ENCODE data around the gene FGF6. TPM values are rescaled to one million over a fixed set of nuclear protein-coding genes. Genes with fewer than 3 reads are reported as not detected.
"Not testable (repeated sequence)": the region's sequence is repeated elsewhere in the genome, so short reads cannot be mapped to it uniquely, and the experiment has no call there.

Gene FGF6
- total RNA-seq, 2 experiments from 2014 or later, result not detected

- POLR2A ChIA-PET, result no interaction called here
- no peak for DNase-seq
- Mint-ChIP-seq H3K27me3 (peaks cover 24% of the 10 kb centered on the region), H3K4me3 (no peak overlapping the region), H3K9me3 (no peaks in the 10 kb centered on the region), H3K4me1 (no peaks in the 10 kb centered on the region), H3K27ac (no peak overlapping the region), H3K36me3 (no peaks in the 10 kb centered on the region)
- peak; percentile 60 for ATAC-seq (ENCODE audit: low read depth)
These were observed 24.0 kb downstream of the FGF6 start for GRCh38 chr12:4421590-4422031.

DNA sequence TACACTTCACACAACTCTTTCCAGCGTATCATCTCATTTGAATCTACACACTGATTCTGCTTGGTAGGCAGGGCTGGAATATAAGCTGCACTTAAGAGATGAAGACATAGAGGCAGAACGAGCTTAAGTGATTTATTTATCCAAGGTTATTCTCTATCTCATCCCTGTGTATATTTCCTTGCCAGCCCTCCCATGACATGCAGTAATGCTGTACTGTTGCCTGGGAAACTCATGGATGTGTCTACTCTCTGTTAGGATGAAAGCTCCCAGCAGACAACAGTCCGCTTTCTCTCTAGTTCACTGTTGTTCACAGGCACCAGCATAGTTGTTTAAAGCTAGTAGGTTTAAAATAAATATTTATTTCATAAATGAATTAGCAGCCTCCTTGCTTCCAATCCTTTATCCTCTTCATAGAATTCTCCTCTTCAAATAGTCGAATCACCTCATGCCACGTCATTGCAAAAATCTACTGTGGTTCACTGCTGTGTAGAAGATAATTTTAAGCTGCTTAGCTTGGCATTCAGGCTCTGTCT is 25.4 kb downstream of the FGF6 start:
- no peak overlapping the region for H3K4me3 Mint-ChIP-seq
- ATAC-seq (ENCODE audit: low read depth), result no peak
- peaks cover 6% of the 10 kb centered on the region for H3K4me1 Mint-ChIP-seq
- no peaks in the 10 kb centered on the region for H3K9me3 Mint-ChIP-seq
- DNase-seq, result no peak
- no peaks in the 10 kb centered on the region for H3K36me3 Mint-ChIP-seq
- POLR2A ChIA-PET, result no interaction called here
- peaks cover 35% of the 10 kb centered on the region for H3K27me3 Mint-ChIP-seq
- H3K27ac Mint-ChIP-seq, result no peak overlapping the region

DNA sequence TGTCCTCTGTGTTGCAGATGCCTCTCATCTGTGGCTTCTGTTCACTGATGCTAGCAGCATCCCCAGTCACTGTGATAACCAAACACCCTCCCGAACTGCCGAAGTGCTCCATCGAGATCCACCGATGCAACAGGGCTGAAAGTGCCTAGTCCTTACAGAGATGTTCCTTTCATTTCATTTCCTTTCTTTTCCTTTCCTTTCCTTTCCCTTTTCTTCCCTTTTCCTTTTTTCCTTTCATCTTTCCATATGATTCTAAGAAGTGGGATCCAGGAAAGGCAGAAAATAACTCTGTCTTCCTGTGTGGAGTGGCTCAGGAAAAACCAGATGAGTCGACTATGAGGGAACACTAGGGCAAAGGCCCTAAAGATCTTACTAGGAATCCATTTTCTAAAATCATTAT is 26.7 kb downstream of the FGF6 start:
- Mint-ChIP-seq H3K4me3 (no peak overlapping the region), H3K27ac (no peak overlapping the region), H3K27me3 (peaks cover 35% of the 10 kb centered on the region), H3K36me3 (no peaks in the 10 kb centered on the region), H3K9me3 (no peaks in the 10 kb centered on the region), H3K4me1 (peaks cover 12% of the 10 kb centered on the region)
- no peak for ATAC-seq (ENCODE audit: low read depth)
- no peak for DNase-seq
- POLR2A ChIA-PET, result no interaction called here

GRCh38 chr12:4417936-4418335 is 27.7 kb downstream of the FGF6 start:
- H3K27ac Mint-ChIP-seq, result no peak overlapping the region
- ATAC-seq (ENCODE audit: low read depth), result no peak
- H3K4me3 Mint-ChIP-seq, result no peak overlapping the region
- H3K9me3 Mint-ChIP-seq, result no peaks in the 10 kb centered on the region
- H3K4me1 Mint-ChIP-seq, result peaks cover 12% of the 10 kb centered on the region
- H3K27me3 Mint-ChIP-seq, result peaks cover 45% of the 10 kb centered on the region
- no peaks in the 10 kb centered on the region for H3K36me3 Mint-ChIP-seq
- POLR2A ChIA-PET, result no interaction called here
- no peak for DNase-seq

DNA sequence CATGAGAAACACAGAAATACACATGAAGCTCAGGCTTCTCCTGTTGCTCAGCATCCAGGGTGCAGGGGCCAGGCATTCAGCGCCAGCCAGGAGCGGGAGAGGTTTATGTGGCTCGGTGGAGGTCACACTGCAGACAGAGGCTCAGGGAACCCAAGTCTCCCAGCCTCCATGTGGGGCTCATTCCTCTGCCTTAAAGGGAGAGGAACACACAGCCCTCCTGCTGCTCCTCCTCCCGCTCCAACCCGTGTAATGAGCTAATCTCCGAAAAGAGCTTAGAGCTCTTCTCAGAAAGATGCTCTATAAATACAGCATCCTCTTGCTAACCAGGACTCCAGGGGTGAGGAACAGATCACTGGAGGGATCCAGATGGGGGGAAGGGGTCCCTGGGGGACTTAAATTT is 28.2 kb downstream of the FGF6 start:
- Mint-ChIP-seq H3K36me3 (no peaks in the 10 kb centered on the region), H3K27ac (no peak overlapping the region), H3K9me3 (no peaks in the 10 kb centered on the region), H3K27me3 (peaks cover 49% of the 10 kb centered on the region), H3K4me1 (peaks cover 12% of the 10 kb centered on the region), H3K4me3 (no peak overlapping the region)
- POLR2A ChIA-PET, result no interaction called here
- ATAC-seq (ENCODE audit: low read depth), result no peak
- no peak for DNase-seq

DNA sequence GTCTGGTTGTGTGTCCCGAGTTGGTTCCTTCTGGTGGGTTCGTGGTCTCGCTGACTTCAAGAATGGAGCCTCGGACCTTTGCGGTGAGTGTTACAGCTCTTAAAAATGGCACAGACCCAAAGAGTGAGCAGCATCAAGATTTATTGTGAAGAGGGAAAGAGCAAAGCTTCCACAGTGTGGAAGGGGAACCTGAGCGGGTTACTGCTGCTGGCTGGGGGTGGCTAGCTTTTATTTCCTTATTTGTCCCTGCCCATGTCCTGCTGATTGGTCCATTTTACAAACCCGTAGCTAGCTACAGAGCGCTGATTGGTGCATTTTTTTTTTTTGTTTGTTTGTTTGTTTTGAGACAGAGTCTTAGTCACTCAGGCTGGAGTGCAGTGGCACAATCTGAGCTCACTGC is 29.3 kb downstream of the FGF6 start:
- ATAC-seq (ENCODE audit: low read depth) (no peak), DNase-seq (no peak)
- Mint-ChIP-seq H3K27ac (no peak overlapping the region), H3K27me3 (peaks cover 56% of the 10 kb centered on the region), H3K9me3 (no peaks in the 10 kb centered on the region), H3K4me1 (peaks cover 12% of the 10 kb centered on the region), H3K36me3 (no peaks in the 10 kb centered on the region), H3K4me3 (no peak overlapping the region)
- POLR2A ChIA-PET, result no interaction called here

DNA sequence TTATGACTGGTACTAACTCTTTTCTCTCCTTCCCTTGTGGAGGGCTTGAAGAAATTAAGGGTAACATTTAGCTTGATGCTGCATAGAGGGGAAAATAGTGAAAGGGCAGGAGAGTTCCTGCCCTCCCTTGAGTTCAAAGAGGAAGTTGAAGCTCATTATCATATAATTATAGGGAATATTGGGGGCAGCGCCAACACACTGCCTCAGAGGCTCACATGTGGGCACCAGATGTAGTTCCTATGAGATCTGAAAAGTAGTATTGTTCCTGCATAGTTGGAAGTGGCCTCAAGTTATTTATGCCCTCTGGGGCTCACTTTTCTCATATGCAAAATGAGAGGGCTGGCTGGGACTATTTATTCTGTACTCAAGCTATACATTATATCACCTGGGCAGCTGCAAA is 33.1 kb downstream of the FGF6 start:
- no peak overlapping the region for H3K4me3 Mint-ChIP-seq
- peaks cover 12% of the 10 kb centered on the region for H3K4me1 Mint-ChIP-seq
- no peaks in the 10 kb centered on the region for H3K9me3 Mint-ChIP-seq
- no peak for DNase-seq
- POLR2A ChIA-PET, result no interaction called here
- H3K36me3 Mint-ChIP-seq, result no peaks in the 10 kb centered on the region
- peaks cover 51% of the 10 kb centered on the region for H3K27me3 Mint-ChIP-seq
- no peak for ATAC-seq (ENCODE audit: low read depth)
- H3K27ac Mint-ChIP-seq, result no peak overlapping the region

- no peaks in the 10 kb centered on the region for H3K36me3 Mint-ChIP-seq
- no peak overlapping the region for H3K4me3 Mint-ChIP-seq
- peaks cover 12% of the 10 kb centered on the region for H3K4me1 Mint-ChIP-seq
- H3K27ac Mint-ChIP-seq, result no peak overlapping the region
- no peak for ATAC-seq (ENCODE audit: low read depth)
- POLR2A ChIA-PET, result no interaction called here
- peaks cover 48% of the 10 kb centered on the region for H3K27me3 Mint-ChIP-seq
- DNase-seq, result no peak
- no peaks in the 10 kb centered on the region for H3K9me3 Mint-ChIP-seq
These were observed 33.6 kb downstream of the FGF6 start for GRCh38 chr12:4412056-4412455.

- H3K9me3 Mint-ChIP-seq, result no peaks in the 10 kb centered on the region
- H3K4me3 Mint-ChIP-seq, result no peak overlapping the region
- no peaks in the 10 kb centered on the region for H3K4me1 Mint-ChIP-seq
- H3K36me3 Mint-ChIP-seq, result no peaks in the 10 kb centered on the region
- no peak for DNase-seq
- H3K27ac Mint-ChIP-seq, result no peak overlapping the region
- POLR2A ChIA-PET, result no interaction called here
- peaks cover 30% of the 10 kb centered on the region for H3K27me3 Mint-ChIP-seq
- no peak for ATAC-seq (ENCODE audit: low read depth)
These were observed 38.5 kb downstream of the FGF6 start for GRCh38 chr12:4407136-4407535.

GRCh38 chr12:4404877-4405637 is 40.6 kb downstream of the FGF6 start:
- H3K27ac Mint-ChIP-seq; H3K4me3 Mint-ChIP-seq; H3K9me3 Mint-ChIP-seq; ATAC-seq (ENCODE audit: low read depth); H3K36me3 Mint-ChIP-seq; H3K4me1 Mint-ChIP-seq; DNase-seq; POLR2A ChIA-PET: not testable (repeated sequence)
- H3K27me3 Mint-ChIP-seq, result peaks cover 32% of the 10 kb centered on the region

DNA sequence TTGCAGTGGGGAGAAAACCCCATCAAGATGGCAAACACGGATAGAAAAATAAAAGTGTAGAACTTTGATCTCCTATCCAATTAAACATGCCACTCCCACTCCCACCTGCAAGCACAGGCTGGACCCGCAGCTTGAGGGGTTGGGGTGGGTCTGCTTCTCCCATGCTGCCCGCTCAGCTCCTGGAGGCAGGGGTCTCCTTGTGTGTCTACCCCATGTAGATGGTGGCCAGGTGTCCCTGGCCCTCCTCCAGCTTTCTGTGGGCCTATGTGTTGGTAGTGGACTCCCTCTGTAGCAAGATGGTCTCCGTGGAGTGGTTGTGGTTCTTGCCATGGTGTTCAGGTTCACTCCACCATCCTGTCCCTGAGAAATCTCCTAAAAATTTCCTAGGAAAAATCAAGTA is 42.6 kb downstream of the FGF6 start:
- H3K4me1 Mint-ChIP-seq, result no peaks in the 10 kb centered on the region
- H3K36me3 Mint-ChIP-seq, result no peaks in the 10 kb centered on the region

GRCh38 chr12:4401117-4401516 is 44.5 kb downstream of the FGF6 start:
- POLR2A ChIA-PET, result no interaction called here
- H3K27ac Mint-ChIP-seq, result no peak overlapping the region
- peaks cover 52% of the 10 kb centered on the region for H3K27me3 Mint-ChIP-seq
- no peak for ATAC-seq (ENCODE audit: low read depth)
- no peaks in the 10 kb centered on the region for H3K36me3 Mint-ChIP-seq
- no peaks in the 10 kb centered on the region for H3K4me1 Mint-ChIP-seq
- DNase-seq, result no peak
- H3K9me3 Mint-ChIP-seq, result no peaks in the 10 kb centered on the region
- H3K4me3 Mint-ChIP-seq, result no peak overlapping the region

More for the DNA sequence above, 42.6 kb downstream of the FGF6 start:
- Mint-ChIP-seq H3K27me3 (peaks cover 40% of the 10 kb centered on the region), H3K4me3 (no peak overlapping the region), H3K9me3 (no peaks in the 10 kb centered on the region), H3K27ac (no peak overlapping the region)
- ATAC-seq (ENCODE audit: low read depth) (no peak), DNase-seq (no peak)
- POLR2A ChIA-PET, result no interaction called here

DNA sequence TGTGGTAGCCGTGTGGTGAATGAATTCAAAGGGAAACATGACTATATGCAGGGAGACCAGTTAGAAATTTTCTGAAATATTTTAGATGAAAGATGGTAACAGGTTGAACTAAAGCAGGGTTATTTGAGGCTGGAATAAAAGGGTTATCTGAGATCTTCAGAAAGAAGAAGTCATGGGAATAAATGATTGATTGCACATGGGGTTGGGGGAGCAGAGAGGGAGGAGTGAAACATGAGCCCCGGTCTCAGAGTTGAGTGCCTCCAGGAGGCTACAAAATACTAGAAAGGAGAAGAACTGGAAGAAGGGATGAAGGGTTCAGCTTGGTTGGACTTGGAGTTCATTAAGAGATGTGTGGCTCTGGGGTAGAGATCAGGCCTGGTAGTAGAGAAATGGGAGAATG is 49.8 kb downstream of the FGF6 start:
- Mint-ChIP-seq H3K27ac (no peak overlapping the region), H3K9me3 (no peaks in the 10 kb centered on the region), H3K4me1 (peaks cover 18% of the 10 kb centered on the region), H3K4me3 (no peak overlapping the region), H3K27me3 (peaks cover 46% of the 10 kb centered on the region), H3K36me3 (no peaks in the 10 kb centered on the region)
- DNase-seq, result no peak
- ATAC-seq (ENCODE audit: low read depth), result no peak
- POLR2A ChIA-PET, result no interaction called here

GRCh38 chr12:4393211-4393610 is 52.4 kb downstream of the FGF6 start:
- Mint-ChIP-seq H3K27ac (peak overlapping the region; percentile 80), H3K36me3 (no peaks in the 10 kb centered on the region), H3K27me3 (peaks cover 36% of the 10 kb centered on the region), H3K9me3 (no peaks in the 10 kb centered on the region), H3K4me3 (no peak overlapping the region), H3K4me1 (peaks cover 18% of the 10 kb centered on the region)
- POLR2A ChIA-PET, result no interaction called here
- no peak for ATAC-seq (ENCODE audit: low read depth)
- DNase-seq, result no peak

Measured in activated naive CD8-positive, alpha-beta T cell treated with anti-CD3 and anti-CD28 coated beads, Interleukin-2, amount 10 ng/mL, durations not matched to agents 7 days and 5 days (primary cell).